HG03469 (cell line): ENCODE data around the gene MAEL.

Source experiments
- ATAC-seq: cut with Tn5 transposase; IDR thresholded peaks from one replicate; pipeline ENCODE4 v1.9.1; 2021; ENCODE audit warnings: mild to moderate bottlenecking, moderate library complexity, moderate number of reproducible peaks; ENCODE audit not compliant: unreplicated experiment

Gene MAEL

DNA sequence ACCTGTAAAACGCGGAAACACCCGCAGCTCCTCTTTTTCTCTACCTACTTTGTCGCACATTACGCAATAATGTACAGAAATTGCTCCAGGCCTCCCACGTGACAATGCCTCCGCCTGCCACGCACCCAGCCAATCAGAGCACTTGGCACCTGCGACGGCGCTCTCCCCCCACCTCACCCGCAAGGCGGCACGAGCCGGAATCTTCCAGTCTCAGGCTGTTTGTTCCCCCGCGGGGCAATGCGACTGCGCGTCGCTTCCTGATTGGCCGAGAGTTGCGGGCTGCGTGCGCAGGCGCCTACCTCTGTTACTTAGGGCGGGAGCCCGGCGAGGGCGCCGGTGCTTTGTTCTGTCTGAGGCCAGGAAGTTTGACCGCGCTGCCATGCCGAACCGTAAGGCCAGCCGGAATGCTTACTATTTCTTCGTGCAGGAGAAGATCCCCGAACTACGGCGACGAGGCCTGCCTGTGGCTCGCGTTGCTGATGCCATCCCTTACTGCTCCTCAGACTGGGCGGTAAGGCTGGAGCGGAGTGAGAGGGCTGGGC, at the start of gene MAEL:
Gene MAEL, plus strand, starts transcription at position 307 of the 542 bp plus-strand sequence. Its CDS starts 73 bp downstream, at position 380.
- no peak for ATAC-seq

- ATAC-seq, result no peak
These were observed 49.2 kb upstream of the MAEL start for GRCh38 chr1:166939741-166940375.

DNA sequence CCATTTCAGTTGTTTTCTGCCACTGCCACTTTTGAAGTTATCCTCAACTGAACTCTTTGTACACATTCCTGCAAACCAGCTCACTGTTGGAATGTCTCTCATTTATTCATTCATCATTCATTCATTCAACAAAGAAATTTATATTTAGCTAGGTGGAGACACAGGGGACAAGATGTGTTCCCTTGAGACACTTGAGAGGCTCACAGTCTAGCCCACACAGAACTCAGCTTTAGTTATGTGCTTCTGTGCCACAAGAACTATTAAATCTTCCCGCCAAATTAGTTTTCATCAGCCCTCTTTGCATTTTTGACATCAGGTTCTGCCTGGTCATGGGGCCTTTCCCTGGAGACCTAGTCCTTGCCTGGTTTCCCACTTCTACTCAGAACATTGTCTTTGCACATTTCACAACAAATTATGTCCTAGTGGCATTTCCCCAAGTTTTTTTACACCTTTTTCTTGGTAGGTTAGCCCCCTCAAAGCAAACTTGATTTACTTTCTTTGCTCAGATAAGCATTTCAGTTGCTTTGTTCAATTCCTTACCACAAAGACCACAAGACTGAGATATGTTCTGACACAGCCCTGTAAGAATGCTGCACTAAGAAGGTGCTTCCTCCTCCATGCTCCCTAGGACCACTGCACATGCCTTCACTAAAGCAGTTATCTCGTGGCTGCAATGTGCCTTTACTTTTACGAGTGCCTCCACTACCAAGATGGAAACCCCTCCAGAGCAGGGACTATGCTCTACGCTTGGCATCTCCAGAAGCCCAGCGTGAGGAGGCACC, 44.7 kb upstream of the MAEL start:
- ATAC-seq, result peak; percentile 52

DNA sequence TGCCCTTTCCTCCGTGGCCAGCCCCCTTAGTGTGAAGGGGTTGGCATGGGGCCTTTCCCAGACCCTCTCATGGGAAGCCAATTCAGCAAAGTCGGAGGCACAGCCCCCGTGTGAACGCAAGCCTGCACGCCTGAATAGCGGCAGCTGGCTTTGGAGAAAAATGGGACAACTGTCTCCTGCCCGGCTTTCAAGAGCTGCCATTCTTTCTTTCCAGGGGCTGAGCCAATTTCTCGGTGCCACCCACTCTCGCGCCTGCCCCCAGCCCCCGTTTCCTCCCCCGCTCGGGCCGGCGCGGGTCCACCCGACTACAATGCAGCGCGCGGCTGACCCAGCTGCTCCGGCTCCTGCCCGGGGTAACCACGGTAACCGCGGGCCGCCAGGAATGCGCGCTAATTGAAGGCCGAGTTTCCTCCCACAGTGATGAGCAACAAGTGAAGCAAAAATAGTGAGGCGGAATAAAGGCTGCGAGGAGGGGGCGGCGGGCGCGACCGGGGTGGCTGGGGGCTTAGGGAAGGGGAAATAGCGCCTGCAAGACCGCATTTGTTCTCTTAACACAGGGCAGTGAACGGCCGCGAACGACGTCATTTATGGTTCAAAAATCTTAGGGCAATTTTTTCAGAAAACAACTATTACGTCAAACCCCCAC, 41.6 kb upstream of the MAEL start:
- no peak for ATAC-seq

GRCh38 chr1:166948856-166949350, 40.2 kb upstream of the MAEL start:
- ATAC-seq, result no peak

DNA sequence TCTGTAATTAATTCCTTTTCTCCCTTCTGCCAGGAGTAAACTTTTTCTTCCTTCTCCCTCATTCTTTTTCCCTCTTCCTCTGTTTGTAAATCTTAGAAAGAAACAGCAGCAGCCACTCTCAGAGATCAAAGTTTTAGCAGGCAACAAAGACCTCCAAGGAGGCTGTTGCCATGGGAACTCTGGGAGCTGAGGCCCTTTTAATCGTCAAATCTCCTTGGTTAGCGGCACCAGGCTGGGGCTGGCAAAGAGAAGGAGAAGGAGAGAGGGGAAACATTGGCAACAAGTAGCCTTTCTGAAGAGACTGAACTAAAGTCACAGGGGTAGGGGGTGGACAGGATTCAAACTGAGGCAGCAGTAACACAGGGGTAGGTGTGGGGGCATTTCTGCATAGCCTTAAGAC, 38.9 kb upstream of the MAEL start:
- no peak for ATAC-seq

GRCh38 chr1:166951050-166951449, 38.0 kb upstream of the MAEL start:
- ATAC-seq, result no peak

GRCh38 chr1:166952002-166952746, 36.9 kb upstream of the MAEL start:
- ATAC-seq, result no peak

DNA sequence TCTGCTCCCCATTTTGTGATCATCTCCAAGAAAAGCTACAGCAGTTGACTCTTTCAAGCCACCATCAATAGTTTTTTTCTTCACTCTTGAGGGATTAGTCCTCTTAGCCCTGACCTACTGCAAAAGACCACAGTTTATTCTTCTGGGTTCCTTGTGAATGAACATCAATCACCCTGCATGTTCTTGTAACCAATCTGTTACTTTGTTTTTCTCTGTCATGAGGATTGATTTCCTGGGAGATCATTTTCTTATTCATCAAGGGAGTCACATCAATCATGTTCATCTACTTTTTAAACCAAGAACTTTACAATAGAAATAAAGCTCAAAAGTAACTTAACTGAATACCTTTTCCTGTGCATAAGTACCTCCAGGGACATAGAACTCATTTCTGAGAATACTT, 35.6 kb upstream of the MAEL start:
- ATAC-seq, result no peak

DNA sequence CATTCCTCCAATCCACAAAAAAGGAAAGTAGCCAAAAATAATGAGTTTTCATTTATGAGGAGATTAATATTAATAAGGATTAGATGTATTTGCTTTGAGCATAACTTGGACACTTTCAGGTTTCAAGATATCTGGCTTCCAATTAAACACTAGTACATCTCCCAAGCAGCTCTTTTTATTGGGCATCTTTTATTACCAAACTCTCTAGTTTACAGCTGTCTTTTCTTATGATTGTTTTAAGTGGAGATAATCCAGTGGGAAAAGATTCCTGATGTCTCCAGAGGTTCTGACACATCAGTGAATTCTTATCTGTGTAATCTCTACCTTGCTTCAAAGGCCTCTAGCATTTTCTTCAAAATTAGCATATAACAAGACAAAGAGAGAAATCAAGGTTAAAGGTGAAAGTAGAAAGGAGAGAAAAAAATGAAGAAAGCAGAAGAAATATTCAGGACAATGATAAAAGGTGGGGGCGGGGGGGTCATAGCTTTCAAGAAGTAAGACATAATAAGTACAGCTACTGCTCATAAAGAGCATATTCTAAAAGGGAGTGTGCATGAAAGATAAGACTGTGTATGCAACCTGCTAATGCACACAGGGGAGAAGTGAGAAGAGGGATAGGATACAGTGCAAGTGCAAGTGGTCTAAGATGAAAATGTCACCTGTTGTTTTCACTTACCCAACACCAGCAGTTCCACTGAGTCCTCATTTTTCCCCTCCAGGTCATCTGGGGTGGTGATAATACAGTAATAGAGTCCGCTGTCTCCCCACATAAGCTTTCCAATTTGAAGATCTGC, 32.8 kb upstream of the MAEL start:
- ATAC-seq, result no peak

DNA sequence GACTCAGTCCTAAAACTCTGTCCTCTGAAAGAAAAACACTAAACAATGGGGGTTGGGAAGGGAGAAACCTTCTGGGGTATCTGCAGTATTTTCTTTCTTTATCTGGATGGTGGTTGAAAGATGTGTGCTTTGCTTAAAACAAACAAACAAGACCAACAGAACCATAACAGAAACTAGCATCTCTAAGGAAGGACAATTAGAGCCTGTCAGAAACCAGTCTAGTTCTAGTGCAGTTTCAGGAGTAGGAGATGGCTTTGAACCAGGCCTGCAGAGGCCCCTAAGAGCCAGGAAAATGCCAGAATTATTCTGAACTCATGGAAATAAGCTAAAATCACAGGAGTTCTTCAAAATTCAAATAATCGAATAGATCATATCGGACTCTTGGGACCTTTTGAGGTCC, 32.2 kb upstream of the MAEL start:
- no peak for ATAC-seq

- ATAC-seq, result peak; percentile 36
These were observed 28.1 kb upstream of the MAEL start for GRCh38 chr1:166960858-166961474.

DNA sequence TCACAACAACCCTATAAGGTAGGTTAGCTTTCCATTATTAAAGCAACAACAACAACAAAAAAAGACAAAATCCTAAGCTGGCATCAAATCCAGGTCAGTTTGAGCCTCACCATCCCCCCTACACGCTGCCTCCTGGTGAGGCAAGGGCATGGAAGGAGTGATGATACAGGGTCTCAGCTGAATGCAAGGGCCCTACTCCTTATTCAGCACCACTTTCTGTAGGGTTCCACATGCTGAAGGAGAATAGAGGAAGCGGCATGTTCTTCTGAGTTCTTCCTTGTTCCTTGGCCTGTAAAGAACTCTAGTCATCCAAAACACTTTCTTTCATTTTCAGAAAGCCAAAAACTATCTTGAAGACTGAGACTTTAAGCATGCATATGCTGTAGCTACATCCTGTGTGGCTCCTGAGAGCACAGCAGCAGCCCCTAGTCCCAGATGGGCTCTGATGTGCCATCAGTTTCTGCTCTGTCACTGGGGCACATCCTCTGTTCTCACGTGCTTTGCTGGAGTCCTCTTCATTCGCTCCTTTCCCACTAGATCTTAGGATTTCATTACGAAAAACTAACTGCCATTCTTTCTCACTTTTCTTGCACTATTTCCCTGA, 19.9 kb upstream of the MAEL start:
- peak; percentile 78 for ATAC-seq

DNA sequence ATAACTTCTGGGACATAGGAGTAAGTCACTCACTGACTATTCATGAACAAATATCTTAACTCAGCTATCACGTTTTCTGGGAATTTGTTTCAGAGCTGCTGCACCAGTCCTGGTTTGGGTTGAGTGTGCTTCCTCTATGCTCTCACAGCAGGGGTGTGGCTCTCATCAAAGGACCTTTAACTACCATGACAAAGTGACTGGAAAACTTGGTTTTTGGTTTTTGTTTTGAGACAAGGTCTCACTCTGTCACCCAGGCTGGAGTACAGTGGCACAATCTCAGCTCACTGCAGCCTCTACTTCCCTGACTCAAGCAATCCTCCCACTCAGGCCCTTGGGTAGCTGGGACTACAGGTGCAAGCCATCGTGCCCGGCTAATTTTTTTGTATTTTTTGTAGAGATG, 17.8 kb upstream of the MAEL start:
- ATAC-seq, result no peak

DNA sequence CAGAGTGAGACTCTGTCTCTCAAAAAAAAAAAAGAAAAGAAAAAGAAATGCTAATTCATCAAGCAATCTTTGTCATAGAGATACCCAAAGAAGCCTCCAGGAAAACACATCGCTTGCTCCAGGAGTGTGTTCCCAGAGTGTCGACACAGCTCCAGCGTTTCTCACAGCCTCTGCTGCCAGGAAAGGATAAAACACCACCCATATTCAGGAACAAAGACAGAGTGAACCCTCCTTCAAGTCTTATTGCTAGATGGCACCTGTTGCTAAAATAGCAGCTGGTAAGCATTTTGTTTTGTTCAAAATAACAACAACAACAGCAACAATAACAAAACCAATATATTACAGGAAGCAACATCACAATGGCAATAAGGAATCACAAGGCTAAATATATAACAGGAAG, 16.9 kb upstream of the MAEL start:
- no peak for ATAC-seq

DNA sequence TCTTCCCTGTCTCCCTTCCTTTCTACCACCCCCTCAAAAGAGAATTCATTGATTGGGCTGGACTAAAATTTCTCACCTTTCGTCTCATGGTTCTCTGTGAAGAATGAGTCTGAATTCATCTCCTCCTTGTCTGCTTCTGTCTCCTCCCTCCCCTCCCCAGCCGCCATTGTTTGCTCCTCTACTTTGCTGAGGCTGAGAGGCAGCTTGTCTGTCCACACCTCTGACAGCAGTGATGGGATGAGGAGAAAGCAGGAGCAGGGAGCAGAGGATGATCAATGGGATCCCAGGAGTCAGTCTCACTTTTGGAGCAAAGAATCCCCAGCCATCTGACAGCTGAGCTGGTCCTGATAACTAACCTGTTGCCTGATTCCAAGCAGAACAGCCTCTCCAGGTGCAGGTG, 16.3 kb upstream of the MAEL start:
- ATAC-seq, result no peak

GRCh38 chr1:166974647-166975345, 14.3 kb upstream of the MAEL start:
- no peak for ATAC-seq

DNA sequence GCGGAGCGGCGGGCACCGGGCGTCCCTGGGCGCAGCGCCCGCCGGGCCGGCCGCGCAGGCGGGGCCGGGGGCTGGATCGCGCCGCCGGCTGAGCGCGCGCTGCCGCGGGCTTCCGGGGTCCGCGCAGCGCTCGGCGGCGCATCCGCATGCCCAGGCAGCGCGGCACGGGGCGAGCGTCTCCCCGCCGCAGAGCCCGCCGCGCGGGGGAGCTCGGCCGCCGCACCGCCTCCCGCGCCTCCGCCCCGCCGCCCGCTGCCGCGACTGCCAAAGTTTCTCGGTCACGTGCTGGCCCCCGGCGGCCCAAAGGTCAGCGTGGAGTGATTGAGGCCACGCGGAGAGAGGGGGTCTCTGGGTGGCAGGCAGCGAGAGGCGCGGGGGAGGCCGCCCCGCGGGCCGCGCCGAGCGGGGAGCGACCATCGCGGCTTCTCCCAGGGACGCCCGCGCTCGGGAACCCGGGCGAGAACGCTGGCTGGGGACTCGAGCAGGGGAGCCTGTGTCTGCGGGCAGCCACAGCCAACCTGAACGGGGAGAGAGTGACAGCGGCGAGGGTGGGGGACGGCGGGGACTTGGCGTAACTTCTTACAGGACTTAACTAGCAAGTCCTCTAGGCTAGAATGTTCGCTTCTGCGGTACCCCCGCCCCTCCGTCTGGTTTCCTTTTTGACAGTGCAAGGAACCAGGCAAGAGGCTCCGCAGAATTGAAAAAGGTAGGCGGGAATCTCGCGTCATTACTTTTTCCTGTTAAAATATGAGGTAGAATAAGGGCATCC, 13.5 kb upstream of the MAEL start, which contains the start of gene ILDR2:
Gene ILDR2, minus strand, starts transcription at position 180 of the 769 bp plus-strand sequence. CDS start 272 bp downstream, outside the sequence.
- peak; percentile 44 for ATAC-seq
